ENCODE results near the gene MEPCE. TPM values are rescaled to one million over a fixed set of nuclear protein-coding genes. Genes with fewer than 3 reads are reported as not detected.

The MEPCE gene
- total and polyA plus RNA-seq, 9 of the 15 experiments (the other 6 are each of a cell fraction or from before 2014, with no cell fraction given) = 10.9 to 76.3 (median 44.1) TPM

GRCh38 chr7:100478958-100479660 is 49.5 kb downstream of the MEPCE start, which contains the start of gene TSC22D4 (continued):
- TF ChIP-seq, protein P1, sequence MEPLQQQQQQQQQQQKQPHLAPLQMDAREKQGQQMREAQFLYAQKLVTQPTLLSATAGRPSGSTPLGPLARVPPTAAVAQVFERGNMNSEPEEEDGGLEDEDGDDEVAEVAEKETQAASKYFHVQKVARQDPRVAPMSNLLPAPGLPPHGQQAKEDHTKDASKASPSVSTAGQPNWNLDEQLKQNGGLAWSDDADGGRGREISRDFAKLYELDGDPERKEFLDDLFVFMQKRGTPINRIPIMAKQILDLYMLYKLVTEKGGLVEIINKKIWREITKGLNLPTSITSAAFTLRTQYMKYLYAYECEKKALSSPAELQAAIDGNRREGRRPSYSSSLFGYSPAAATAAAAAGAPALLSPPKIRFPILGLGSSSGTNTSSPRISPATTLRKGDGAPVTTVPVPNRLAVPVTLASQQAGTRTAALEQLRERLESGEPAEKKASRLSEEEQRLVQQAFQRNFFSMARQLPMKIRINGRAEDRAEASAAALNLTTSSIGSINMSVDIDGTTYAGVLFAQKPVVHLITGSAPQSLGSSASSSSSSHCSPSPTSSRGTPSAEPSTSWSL (CRISPR knock-in tag; IDR thresholded peaks at IDR 0.05; ENCODE audit: borderline replicate concordance) = no peak
- TF ChIP-seq ZBTB8A (IDR thresholded peaks at IDR 0.05; ENCODE audit: partially characterized antibody) (no peak), MGA (IDR thresholded peaks at IDR 0.05) (no peak), ZEB2 (IDR thresholded peaks at IDR 0.05) (peak; percentile 59; the same call in 1 of the 2 replicates), TFAM (CRISPR knock-in tag; conservative IDR thresholded peaks at IDR 0.05) (no peak), HMGN3 (IDR thresholded peaks at IDR 0.05; ENCODE audit: borderline replicate concordance, extremely low read depth, insufficient read length, low read depth, low read length) (peak; percentile 84), CREB1 (IDR thresholded peaks at IDR 0.05) (no peak), CREB1 (CRISPR knock-in tag; IDR thresholded peaks at IDR 0.05) (0 out of 2 replicates have a peak, but pooled peaks have one; percentile 45), BDP1 (IDR thresholded peaks at IDR 0.05; ENCODE audit: insufficient read depth, insufficient read length) (no peak), MED1 (CRISPR knock-in tag; IDR thresholded peaks at IDR 0.05; ENCODE audit: borderline replicate concordance) (no peak)
